ENCODE measurements around the gene CYP4A11.
"Not testable (repeated sequence)": the region's sequence is repeated elsewhere in the genome, so short reads cannot be mapped to it uniquely, and the experiment has no call there.

Gene CYP4A11, protein sequence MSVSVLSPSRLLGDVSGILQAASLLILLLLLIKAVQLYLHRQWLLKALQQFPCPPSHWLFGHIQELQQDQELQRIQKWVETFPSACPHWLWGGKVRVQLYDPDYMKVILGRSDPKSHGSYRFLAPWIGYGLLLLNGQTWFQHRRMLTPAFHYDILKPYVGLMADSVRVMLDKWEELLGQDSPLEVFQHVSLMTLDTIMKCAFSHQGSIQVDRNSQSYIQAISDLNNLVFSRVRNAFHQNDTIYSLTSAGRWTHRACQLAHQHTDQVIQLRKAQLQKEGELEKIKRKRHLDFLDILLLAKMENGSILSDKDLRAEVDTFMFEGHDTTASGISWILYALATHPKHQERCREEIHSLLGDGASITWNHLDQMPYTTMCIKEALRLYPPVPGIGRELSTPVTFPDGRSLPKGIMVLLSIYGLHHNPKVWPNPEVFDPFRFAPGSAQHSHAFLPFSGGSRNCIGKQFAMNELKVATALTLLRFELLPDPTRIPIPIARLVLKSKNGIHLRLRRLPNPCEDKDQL

DNA sequence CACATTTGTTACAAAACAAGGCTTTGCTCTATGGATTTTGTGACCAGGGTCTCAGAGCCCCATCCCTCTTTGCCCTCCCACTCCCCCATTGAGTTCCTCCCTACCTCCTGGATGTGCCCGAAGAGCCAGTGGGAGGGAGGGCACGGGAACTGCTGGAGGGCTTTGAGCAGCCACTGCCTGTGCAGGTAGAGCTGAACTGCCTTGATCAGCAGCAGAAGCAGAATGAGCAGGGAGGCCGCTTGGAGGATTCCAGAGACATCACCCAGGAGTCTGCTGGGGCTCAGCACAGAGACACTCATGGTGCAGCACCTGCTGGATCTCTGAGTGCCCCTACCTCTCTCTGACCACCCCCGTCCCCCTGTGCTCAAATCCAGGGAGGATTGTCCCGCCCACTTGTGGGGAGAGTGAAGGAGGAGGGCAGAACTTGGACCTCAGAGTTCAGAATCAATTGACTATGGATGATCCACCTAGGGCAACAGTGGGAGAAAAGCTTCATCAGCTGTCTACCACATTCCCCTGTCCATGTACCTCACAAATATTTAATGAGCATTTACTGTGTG lies at the start of gene CYP4A11:
TSS of gene CYP4A11 (minus strand) at position 342 of the 560 bp plus-strand sequence. CDS start at position 299, 43 bp downstream.
- DNase-seq, result no peak

DNA sequence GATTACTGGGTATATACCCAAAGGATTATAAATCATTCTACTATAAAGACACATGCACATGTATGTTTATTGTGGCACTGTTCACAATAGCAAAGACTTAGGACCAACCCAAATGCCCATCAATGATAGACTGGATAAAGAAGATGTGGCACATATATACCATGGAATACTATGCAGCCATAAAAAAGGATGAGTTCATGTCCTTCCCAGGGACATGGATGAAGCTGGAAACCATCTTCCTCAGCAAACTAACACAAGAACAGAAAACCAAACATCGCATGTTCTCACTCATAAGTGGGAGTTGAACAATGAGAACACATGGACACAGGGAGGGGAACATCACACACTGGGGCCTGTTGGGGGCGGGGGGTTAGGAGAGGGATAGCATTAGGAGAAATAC lies 49.3 kb upstream of the CYP4A11 start:
- not testable (repeated sequence) for DNase-seq

DNA sequence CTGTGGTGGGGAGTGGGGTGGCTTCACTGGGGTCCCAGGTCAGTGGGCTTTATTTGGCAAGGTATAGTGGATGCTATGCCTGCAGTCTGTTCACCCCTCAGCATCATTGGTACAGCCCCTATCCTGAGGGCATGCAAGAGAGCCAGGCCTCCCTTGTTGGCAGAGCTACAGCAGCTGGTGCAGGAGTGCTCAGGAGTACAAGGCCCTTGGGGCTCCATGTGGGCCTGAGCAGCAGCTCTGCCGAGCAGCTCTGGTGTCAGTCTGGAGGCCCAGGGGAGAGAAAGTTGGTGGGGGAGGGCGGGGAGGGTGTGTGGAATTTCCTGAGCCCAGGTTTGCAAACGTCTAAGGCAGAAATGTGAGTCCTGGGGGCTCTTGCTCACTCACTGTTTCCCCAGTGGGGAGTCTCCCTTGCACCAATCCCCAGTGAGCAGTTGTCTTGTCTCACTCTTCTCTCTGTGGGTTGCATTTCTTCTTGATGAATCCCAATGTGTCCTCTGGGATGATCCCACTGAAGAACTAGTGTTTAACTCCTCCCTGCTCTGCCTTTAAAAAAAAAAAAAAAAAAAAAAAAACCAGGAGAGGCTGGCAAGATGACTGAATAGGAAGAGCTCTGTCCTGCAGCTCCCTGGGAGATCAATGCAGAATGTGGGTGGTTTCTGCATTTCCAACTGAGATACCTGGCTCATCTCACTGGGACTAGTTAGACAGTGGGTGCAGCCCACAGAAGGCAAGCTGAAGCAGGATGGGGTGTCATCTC lies 42.7 kb upstream of the CYP4A11 start:
- no peak for DNase-seq

DNA sequence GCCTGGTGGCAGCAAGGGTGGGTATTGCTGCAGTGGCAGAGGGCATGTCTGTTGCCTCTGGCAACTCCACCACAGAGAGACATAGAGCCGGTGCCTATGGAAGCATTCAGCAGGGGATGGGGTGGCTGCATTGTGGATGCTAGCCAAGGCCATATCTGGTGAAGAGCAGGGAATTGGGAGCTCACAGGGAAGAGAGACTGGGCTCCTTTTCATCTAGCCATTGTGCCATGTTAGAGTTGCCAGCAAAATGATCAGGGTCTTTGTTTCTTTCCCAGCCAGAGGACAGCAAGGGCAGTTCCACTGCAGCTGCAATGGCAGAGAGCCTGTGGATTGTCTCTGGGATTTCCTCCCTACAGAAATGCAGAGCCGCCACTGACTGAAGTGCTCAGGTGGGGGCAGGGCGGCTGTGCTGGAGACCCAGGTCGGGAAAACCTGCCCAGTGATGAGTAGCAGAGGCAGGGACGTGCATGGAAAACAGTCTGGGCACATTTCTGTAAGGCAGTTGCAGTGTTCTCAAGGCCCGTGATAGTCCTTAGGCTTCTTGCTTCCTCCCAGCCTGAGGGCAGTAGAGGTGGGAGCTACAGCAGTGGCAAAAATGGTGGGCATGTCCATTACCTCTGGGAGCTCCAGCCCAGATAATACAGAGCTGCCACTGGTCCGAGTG lies 42.0 kb upstream of the CYP4A11 start:
- DNase-seq, result no peak

DNA sequence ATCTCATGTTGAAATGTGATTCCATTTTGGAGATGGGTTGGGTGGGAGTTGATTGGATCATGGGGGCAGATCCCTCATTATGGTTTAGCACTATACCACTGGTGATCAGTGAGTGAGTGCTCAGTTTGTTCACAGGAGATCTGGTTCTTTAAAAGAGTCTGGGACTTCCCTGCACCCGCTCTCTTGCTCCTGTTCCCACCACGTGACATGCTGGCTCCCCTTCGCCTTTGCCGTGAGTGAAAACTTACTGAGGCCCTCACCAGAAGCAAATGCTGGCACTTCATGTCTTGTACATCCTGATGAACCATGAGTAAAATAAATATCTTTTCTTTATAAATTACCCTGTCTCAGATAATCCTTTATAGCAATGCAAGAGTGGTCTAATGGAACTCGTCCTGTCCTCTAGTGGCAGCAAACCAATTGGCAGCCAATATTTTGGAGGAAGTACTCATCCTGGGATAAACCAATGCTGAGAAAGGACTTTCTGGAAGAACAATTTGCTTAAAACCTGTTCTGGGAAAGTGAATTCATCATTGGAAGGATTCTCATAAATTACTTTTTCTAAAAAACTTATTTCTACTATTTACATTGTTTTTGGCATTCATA lies 27.8 kb upstream of the CYP4A11 start:
- no peak for DNase-seq

DNA sequence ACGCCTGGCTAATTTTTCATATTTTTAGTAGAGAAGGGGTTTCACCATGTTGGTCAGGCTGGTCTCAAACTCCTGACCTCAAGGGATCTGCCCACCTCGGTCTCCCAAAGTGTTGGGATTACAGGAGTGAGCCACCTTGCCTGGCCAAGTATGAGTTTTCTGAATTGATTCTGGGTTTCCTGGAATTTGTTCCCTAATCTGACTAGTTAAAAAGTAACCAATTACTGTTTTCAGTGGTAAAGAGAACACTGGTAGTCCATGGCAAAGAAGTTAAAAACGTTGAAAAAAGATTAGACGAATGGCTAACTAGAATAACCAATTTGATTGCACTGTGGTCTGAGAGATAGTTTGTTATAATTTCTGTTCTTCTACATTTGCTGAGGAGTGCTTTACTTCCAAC lies 21.0 kb upstream of the CYP4A11 start:
- not testable (repeated sequence) for DNase-seq

DNA sequence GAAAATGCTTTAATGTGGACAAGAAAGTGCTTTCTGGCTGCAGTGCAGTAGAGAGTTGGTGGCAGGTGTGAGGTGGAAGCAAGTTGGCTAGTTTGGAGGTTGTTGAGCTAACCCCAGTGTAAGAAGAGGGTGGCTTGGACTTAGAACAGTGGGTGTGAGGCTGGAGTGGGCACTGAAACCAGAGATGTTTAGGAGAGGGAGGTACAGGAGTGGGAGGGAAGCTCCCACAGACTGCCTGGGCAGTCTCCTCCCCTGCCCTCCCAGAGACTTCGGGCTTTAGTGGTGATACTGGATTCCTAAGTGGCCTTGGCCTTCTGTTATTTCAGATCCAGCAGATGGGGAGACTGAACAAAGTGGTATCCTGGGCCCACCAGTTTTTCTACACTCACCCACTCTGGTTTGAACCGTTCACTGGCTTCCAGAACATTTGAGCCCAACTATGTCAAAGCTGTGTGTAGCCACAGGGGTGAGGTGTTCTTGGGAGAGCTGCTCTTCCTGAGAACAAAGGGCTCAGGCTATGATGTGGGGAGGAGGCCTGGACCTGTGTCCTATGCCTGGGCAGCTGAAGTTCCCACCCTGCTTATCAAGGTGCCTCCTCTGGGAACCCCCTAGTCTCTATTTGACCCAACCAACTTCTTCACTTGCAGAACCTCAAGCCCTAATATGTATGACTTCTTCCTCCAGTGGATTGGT lies 19.9 kb upstream of the CYP4A11 start:
- DNase-seq, result no peak

DNA sequence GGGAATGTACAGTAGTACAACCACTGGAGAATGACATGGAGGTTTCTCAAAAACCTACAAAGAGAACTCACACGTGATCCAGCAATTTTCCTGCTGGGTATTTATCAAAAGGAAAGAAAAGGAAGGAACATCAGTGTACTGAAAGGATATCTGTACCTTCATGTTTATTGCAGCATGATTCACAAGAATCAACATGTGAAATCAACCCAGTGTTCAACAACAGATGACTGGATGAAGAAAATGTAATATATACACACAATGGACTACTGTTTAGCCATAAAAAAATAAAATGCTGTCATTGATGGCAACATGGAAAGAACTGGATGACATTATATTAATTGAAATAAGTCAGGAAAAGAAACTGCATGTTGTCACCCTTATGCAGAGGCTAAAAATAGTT lies 19.0 kb upstream of the CYP4A11 start:
- DNase-seq, result no peak

DNA sequence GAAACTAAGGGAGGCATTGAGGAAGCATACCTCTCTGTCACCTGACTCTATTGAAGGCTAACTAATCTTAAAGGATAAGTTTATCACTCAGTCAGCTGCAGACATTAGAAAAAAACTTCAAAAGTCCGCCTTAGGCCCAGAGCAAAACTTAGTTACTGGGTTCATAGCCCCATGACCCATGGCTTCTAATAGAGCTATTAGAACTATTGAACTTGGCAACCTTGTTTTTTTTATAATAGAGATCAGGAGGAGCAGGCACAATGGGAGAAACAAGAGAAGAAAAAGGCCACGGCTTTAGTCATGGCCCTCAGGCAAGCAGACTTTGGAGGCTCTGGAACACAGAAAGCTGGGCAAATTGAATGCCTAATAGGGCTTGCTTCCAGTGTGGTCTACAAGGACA lies 13.8 kb upstream of the CYP4A11 start:
- DNase-seq, result not testable (repeated sequence)

DNA sequence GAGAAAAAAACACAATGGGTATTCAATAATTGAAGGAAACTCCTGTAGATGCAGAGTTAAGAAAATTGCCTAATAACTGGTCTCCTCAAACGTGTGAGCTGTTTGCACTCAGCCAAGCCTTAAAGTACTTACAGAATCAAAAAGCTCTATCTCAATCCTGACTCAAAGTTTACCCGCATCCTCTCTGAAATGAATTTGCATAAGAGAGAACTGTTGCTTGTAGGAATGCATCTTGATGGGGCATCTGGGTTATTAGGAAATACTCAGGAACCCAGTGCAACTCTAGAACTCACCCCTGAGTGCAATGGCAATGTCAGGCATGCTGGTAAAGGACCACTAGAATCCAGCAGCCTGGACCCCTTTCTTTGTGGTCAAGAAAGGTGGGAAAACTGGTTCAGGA lies 12.6 kb upstream of the CYP4A11 start:
- not testable (repeated sequence) for DNase-seq

DNA sequence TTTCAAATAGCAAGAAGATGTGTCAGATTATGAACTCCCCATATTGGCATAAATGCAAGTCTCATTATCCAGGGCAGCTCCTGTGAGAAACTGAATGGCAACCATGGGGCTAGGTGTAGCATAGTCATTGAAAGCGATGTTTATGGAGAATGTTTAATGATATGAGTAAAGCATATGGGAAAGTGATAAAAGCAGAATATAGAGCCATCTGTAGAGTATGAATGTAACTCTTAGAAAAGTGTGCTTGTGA lies 8.1 kb upstream of the CYP4A11 start:
- DNase-seq, result not testable (repeated sequence)

DNA sequence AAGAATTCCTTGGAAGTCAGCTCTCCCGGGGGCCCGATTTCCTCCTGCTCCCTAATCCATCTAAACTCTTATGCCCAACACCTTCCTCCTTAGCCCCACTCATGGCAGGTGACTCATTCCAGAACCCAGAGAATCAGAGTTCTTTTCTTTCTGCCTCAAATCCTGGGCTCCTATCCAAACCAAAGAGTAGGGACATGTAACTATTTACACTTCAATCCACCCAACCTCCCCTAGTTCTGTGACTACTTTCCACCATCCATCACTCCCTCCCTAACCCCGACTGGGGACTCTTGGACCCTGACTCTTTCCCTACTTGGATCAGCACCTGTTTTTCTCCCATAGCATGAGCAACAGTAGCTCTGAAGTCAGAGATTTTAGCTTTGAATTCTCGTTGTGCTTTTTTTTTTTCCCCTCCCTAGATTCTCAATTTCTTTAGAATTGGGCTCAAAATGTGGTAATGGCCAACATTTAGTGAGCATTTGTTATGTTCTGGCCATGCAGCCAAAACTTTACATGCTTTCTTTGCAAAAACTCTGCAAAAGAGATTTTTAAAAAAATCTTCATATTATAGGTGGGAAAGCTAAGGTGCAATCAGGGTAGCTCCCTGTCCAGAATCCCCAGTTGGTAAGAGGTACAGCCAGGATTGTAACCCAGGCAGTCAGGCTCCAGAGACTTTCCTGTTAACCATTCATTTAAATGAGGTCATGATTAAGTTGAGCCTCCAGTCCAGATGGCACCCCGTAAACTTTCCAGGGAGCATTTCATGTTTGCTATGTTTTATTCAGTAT lies 7.5 kb upstream of the CYP4A11 start:
- no peak for DNase-seq

DNA sequence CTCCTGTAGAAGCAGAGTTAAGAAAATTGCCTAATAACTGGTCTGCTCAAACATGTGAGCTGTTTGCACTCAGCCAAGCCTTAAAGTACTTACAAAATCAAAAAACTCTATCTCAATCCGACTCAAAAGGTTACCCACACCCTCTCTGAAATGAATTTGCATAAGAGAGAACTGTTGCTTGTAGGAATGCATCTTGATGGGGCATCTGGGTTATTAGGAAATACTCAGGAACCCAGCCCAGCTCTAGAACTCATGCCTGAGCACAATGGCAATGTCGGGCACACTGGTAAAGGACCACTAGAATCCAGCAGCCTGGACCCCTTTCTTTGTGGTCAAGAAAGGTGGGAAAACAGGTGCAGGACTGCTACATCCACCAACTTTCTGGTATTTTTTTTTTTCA lies 6.4 kb upstream of the CYP4A11 start:
- DNase-seq, result not testable (repeated sequence)

DNA sequence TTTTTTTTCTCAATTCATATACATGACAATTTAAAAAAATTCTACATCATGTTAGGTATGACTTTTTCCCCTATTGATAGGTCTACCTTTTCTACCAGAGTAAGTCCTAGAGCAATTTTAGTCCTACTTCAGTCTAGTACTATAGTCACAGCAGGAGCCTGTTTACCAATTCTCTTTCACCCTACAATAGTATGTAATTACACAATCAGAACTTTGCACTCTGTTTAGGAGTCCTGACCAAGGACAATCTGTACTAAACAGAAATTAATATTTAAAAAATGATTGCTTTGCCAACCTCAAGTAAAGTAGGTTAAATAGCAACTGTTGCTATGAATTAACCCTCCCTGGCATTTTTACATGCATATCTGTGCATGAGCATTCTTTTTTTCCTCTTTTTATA lies 810 bp upstream of the CYP4A11 start:
- DNase-seq, result no peak

DNA sequence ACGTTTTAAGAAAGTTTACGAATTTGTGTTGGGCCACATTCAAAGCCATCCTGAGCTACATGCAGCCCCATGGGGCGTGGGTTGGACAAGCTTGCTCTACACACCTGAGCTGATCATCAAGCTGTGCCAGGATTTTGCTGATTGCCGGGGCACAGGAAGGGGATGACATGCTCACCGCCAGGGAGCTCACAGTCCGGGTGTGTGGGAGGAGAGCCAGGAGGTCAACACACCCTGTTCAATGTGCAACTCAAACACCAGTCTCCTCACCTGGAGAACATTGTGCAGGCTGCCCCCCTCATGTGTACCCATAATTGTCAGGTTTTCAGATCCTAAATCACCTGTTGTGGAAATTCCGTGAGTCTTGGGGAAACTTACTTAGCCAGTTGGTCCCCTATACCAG lies 969 bp downstream of the CYP4A11 start:
- no peak for DNase-seq

DNA sequence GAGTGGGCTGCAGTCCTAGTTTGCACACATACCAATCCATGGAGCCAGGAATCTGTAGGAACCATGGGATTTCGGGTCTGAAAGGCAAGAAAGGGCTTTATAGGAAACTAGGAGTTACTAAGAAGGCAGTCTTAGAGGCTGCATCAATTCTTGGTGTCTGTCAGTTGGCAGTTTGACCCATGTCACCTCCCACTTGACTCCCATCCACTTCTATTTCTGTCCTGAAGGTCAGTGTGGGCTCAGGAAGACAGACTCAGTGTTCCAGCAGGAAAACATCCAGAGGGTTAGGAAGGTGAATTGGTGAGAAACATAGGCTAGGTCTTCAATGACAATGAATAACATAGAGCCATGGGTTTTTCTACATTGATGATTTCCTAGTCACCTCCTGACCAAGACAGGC lies 4.0 kb downstream of the CYP4A11 start:
- DNase-seq, result no peak

DNA sequence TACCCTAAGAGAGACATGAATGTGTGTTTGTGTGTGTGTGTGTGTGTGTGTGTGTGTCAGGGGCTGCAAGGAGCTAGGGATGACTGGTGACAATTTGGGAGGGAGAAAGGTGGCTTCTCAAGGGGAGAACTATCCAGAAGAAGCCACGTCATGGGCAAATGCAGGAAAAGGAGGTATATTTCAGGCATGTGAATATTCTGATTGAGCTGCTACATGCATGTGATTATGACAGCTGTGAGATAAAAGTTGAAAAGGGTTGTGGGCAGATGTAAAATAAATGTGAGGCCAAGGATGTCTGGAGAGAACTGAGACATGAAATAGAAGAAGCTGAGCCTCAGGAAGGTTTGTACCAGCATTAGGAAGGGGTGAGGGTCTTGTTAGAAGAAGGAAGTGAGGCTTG lies 4.5 kb downstream of the CYP4A11 start:
- DNase-seq, result no peak

DNA sequence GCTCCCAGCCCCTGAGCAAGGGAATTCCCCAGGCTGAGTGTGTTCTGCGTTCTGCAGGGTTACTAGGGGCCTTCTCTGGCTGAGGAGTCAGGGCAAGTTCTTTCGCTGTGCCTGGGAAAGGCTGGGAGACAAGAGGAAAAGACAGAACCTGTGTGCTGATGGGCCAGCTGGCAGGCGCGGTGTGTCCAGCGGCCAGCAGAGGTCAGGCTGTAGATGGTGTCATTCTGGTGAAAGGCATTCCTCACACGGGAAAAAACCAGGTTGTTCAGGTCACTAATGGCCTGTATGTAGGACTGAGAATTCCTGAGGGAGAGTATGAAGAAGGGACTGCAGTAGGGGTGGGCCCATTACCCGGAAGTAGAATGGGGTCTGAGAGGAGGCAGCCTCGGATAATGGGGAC lies 6.4 kb downstream of the CYP4A11 start:
- DNase-seq, result not testable (repeated sequence)

DNA sequence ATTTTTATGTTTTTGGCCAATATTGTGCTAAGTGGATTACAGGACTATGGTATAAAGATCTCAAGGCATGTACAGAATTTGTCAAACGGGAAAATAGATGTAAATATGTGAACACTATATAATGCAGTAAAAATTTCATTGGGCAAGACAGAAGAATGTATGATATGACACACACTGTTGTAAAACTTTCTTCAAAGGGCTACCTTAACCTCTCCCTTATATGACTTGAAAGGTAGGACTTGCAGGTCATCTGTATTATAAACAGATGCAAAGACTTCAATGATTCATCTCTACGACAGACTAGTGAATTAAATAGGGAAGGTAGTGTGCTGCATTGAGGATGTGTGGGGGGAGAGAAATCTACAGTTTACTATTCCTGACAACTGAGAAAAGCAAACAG lies 9.3 kb downstream of the CYP4A11 start:
- DNase-seq, result not testable (repeated sequence)

DNA sequence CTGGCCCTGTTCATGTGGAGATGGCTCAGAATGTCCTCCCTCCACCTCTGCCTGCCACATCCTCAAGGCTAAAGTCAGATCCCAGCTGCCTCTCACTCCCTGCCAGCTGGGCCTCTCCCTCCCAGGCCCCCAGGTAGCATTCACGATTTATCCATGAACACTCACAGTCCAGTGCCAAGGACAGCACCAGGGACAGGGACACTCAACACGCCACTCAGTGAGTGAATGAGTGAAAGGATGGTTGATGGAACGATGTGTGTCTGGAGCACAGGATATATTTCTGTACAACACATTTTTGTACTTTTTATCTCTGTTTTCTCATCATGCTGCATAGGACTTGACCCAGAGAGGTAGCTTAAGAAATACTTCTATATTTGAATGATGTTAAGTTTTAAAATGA lies 10.1 kb downstream of the CYP4A11 start:
- no peak for DNase-seq

DNA sequence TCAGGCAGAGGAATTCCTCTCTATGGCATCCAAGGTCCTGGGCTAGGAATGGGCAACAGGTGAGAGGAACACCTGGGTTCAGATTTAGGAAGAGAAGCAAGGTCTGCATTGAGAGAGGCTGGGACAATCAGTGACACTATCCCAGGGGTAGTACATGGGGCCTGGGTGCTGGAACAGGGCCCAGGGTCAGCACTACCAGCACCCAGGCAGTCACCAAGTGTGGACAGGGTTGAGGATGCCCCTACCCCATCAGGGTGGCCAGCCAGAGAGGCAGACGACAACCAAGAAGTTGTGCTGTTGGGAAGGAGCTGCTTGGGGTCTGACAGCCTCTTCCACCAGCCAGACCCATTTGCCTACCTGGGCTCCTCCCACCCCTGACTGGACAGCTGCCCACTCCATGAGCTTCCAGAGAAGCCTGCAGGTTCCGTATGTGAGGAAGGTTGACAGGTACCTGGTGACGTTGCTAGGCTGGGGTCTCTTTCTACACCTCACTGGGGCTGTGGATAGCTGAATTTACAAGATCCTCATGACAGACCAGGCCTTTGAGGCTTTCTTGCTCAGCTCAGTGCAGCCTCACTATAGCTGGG lies 13.9 kb downstream of the CYP4A11 start:
- DNase-seq, result no peak

All from activated CD4-positive, alpha-beta T cell treated with anti-CD3 and anti-CD28 coated beads, Interleukin-2, amount 50 U/mL, for 4 hours (primary cell).